ENCODE results near the gene AGBL5.

AGBL5 gene

GRCh38 chr2:27080603-27080936 lies 29.1 kb downstream of the AGBL5 start:
- peaks cover 10% of the 10 kb centered on the region for H3K36me3 ChIP-seq (ENCODE audit: control insufficient read depth, insufficient read depth, low read length, severe bottlenecking)
- H3K4me3 ChIP-seq (ENCODE audit: low read length): peak overlapping the region; percentile 91
- H3K9me3 ChIP-seq (ENCODE audit: control insufficient read depth, low read length): no peaks in the 10 kb centered on the region
- peak overlapping the region; percentile 94 for H3K9ac ChIP-seq (ENCODE audit: low read length)
- peaks cover 37% of the 10 kb centered on the region for H3K4me1 ChIP-seq (ENCODE audit: control insufficient read depth, insufficient read depth, low read length)
- no peak for DNase-seq (ENCODE audit: low read depth)
- H3K27me3 ChIP-seq (replicated peaks; ENCODE audit: control insufficient read depth, insufficient read depth, low read length): no peaks in the 10 kb centered on the region

GRCh38 chr2:27081984-27082772 lies 30.7 kb downstream of the AGBL5 start:
- Histone ChIP-seq H3K4me1 (ENCODE audit: control insufficient read depth, insufficient read depth, low read length) (peaks cover 45% of the 10 kb centered on the region), H3K9me3 (ENCODE audit: control insufficient read depth, low read length) (no peaks in the 10 kb centered on the region), H3K36me3 (ENCODE audit: control insufficient read depth, insufficient read depth, low read length, severe bottlenecking) (peaks cover 10% of the 10 kb centered on the region), H3K9ac (ENCODE audit: low read length) (no peak overlapping the region), H3K27me3 (replicated peaks; ENCODE audit: control insufficient read depth, insufficient read depth, low read length) (no peaks in the 10 kb centered on the region), H3K4me3 (ENCODE audit: low read length) (no peak overlapping the region)
- DNase-seq (ENCODE audit: low read depth): no peak

- Histone ChIP-seq H3K27me3 (replicated peaks; ENCODE audit: control insufficient read depth, insufficient read depth, low read length) (no peaks in the 10 kb centered on the region), H3K9ac (ENCODE audit: low read length) (no peak overlapping the region), H3K4me3 (ENCODE audit: low read length) (no peak overlapping the region), H3K36me3 (ENCODE audit: control insufficient read depth, insufficient read depth, low read length, severe bottlenecking) (peaks cover 10% of the 10 kb centered on the region), H3K4me1 (ENCODE audit: control insufficient read depth, insufficient read depth, low read length) (peaks cover 43% of the 10 kb centered on the region), H3K9me3 (ENCODE audit: control insufficient read depth, low read length) (no peaks in the 10 kb centered on the region)
- no peak for DNase-seq (ENCODE audit: low read depth)
Measured at GRCh38 chr2:27082773-27083409, 31.4 kb downstream of the AGBL5 start.

GRCh38 chr2:27083410-27084296 lies 32.2 kb downstream of the AGBL5 start:
- H3K4me3 ChIP-seq (ENCODE audit: low read length): no peak overlapping the region
- H3K9ac ChIP-seq (ENCODE audit: low read length): no peak overlapping the region
- no peaks in the 10 kb centered on the region for H3K9me3 ChIP-seq (ENCODE audit: control insufficient read depth, low read length)
- peaks cover 10% of the 10 kb centered on the region for H3K36me3 ChIP-seq (ENCODE audit: control insufficient read depth, insufficient read depth, low read length, severe bottlenecking)
- H3K4me1 ChIP-seq (ENCODE audit: control insufficient read depth, insufficient read depth, low read length): peaks cover 41% of the 10 kb centered on the region
- H3K27me3 ChIP-seq (replicated peaks; ENCODE audit: control insufficient read depth, insufficient read depth, low read length): no peaks in the 10 kb centered on the region
- no peak for DNase-seq (ENCODE audit: low read depth)

GRCh38 chr2:27084297-27085061 lies 33.0 kb downstream of the AGBL5 start:
- no peaks in the 10 kb centered on the region for H3K9me3 ChIP-seq (ENCODE audit: control insufficient read depth, low read length)

GRCh38 chr2:27085062-27085672 lies 33.7 kb downstream of the AGBL5 start:
- no peaks in the 10 kb centered on the region for H3K9me3 ChIP-seq (ENCODE audit: control insufficient read depth, low read length)
- H3K4me1 ChIP-seq (ENCODE audit: control insufficient read depth, insufficient read depth, low read length): peaks cover 30% of the 10 kb centered on the region
- peak overlapping the region; percentile 82 for H3K4me3 ChIP-seq (ENCODE audit: low read length)
- peak overlapping the region; percentile 90 for H3K9ac ChIP-seq (ENCODE audit: low read length)
- H3K36me3 ChIP-seq (ENCODE audit: control insufficient read depth, insufficient read depth, low read length, severe bottlenecking): peaks cover 10% of the 10 kb centered on the region
- DNase-seq (ENCODE audit: low read depth): no peak
- no peaks in the 10 kb centered on the region for H3K27me3 ChIP-seq (replicated peaks; ENCODE audit: control insufficient read depth, insufficient read depth, low read length)

More at GRCh38 chr2:27084297-27085061, 33.0 kb downstream of the AGBL5 start:
- peaks cover 36% of the 10 kb centered on the region for H3K4me1 ChIP-seq (ENCODE audit: control insufficient read depth, insufficient read depth, low read length)
- no peak overlapping the region for H3K9ac ChIP-seq (ENCODE audit: low read length)
- no peak for DNase-seq (ENCODE audit: low read depth)
- peaks cover 10% of the 10 kb centered on the region for H3K36me3 ChIP-seq (ENCODE audit: control insufficient read depth, insufficient read depth, low read length, severe bottlenecking)
- no peak overlapping the region for H3K4me3 ChIP-seq (ENCODE audit: low read length)
- no peaks in the 10 kb centered on the region for H3K27me3 ChIP-seq (replicated peaks; ENCODE audit: control insufficient read depth, insufficient read depth, low read length)

GRCh38 chr2:27085673-27086089 lies 34.2 kb downstream of the AGBL5 start:
- no peaks in the 10 kb centered on the region for H3K9me3 ChIP-seq (ENCODE audit: control insufficient read depth, low read length)
- peak; percentile 41 for DNase-seq (ENCODE audit: low read depth)
- peak overlapping the region; percentile 90 for H3K9ac ChIP-seq (ENCODE audit: low read length)
- H3K27me3 ChIP-seq (replicated peaks; ENCODE audit: control insufficient read depth, insufficient read depth, low read length): no peaks in the 10 kb centered on the region
- H3K4me1 ChIP-seq (ENCODE audit: control insufficient read depth, insufficient read depth, low read length): peaks cover 24% of the 10 kb centered on the region
- H3K36me3 ChIP-seq (ENCODE audit: control insufficient read depth, insufficient read depth, low read length, severe bottlenecking): peaks cover 10% of the 10 kb centered on the region
- peak overlapping the region; percentile 82 for H3K4me3 ChIP-seq (ENCODE audit: low read length)

- no peaks in the 10 kb centered on the region for H3K27me3 ChIP-seq (replicated peaks; ENCODE audit: control insufficient read depth, insufficient read depth, low read length)
- H3K9me3 ChIP-seq (ENCODE audit: control insufficient read depth, low read length): no peaks in the 10 kb centered on the region
- H3K4me3 ChIP-seq (ENCODE audit: low read length): peak overlapping the region; percentile 82
- H3K4me1 ChIP-seq (ENCODE audit: control insufficient read depth, insufficient read depth, low read length): peaks cover 19% of the 10 kb centered on the region
- peak overlapping the region; percentile 90 for H3K9ac ChIP-seq (ENCODE audit: low read length)
- peak; percentile 97 for DNase-seq (ENCODE audit: low read depth)
- H3K36me3 ChIP-seq (ENCODE audit: control insufficient read depth, insufficient read depth, low read length, severe bottlenecking): peaks cover 10% of the 10 kb centered on the region
Measured at GRCh38 chr2:27086090-27086723, 34.7 kb downstream of the AGBL5 start.

- DNase-seq (ENCODE audit: low read depth): no peak
- Histone ChIP-seq H3K27me3 (replicated peaks; ENCODE audit: control insufficient read depth, insufficient read depth, low read length) (no peaks in the 10 kb centered on the region), H3K4me1 (ENCODE audit: control insufficient read depth, insufficient read depth, low read length) (peaks cover 14% of the 10 kb centered on the region), H3K4me3 (ENCODE audit: low read length) (peak within 1 kb of the TSS; percentile 82), H3K9me3 (ENCODE audit: control insufficient read depth, low read length) (no peaks in the 10 kb centered on the region), H3K9ac (ENCODE audit: low read length) (peak within 1 kb of the TSS; percentile 90), H3K36me3 (ENCODE audit: control insufficient read depth, insufficient read depth, low read length, severe bottlenecking) (peaks cover 8% of the 10 kb centered on the region)
Measured at GRCh38 chr2:27086724-27087593, 35.5 kb downstream of the AGBL5 start, which contains the start of gene KHK. KHK (plus strand) TSS chr2:27086772; CDS start chr2:27087260, 488 bp downstream.
